IMR-90 (cell line): Measurements from ENCODE around the gene LUZP1. TPM values are rescaled to one million over a fixed set of nuclear protein-coding genes. Genes with fewer than 3 reads are reported as not detected.

Source experiments
- ATAC-seq: fragments of 200-7000 bp; cut with Tn5 transposase; 2 replicates; pipeline ENCODE4 v1.9.1; 2020; ENCODE audit warnings: low read depth, mild to moderate bottlenecking, moderate library complexity
- BruUV-seq: library from RNA; stranded (reverse); fragments of 400-500 nt; replicated peaks from 2 replicates; lab custom pipeline; 2021; lab: Mats Ljungman, UMichigan
- CTCF ChIA-PET: fragments of 300-600 bp; formaldehyde crosslinking; extraction: SDS; loops from one replicate; lab custom pipeline; 2021; ENCODE audit warnings: antibody characterized with exemption; lab: Yijun Ruan, JAX
- POLR2A ChIA-PET: fragments of 300-600 bp; sonication (Branson Sonifier 250); formaldehyde crosslinking; loops from one replicate; lab custom pipeline; 2022; ENCODE audit warnings: antibody characterized with exemption; ENCODE audit not compliant: unreplicated experiment; lab: Charles Lee
- DNase-seq: peaks from one replicate; pipeline ENCODE4 v3.0.0; 2013
- H2AFZ ChIP-seq: replicated peaks from 2 replicates; pipeline ENCODE3; 2013; ENCODE audit warnings: low read length, mild to moderate bottlenecking; ENCODE audit not compliant: poor library complexity
- H2AK5ac ChIP-seq: 2 replicates; pipeline ENCODE4 v1.6.1; 2013; ENCODE audit warnings: low read depth, low read length, inconsistent platforms
- H2AK9ac ChIP-seq: replicated peaks from 2 replicates; pipeline ENCODE3; 2013; ENCODE audit warnings: mild to moderate bottlenecking, low read depth, low read length, moderate library complexity; ENCODE audit not compliant: poor library complexity
- H2BK120ac ChIP-seq: 2 replicates; pipeline ENCODE4 v1.6.1; 2013; ENCODE audit warnings: low read depth, low read length, inconsistent platforms
- H2BK15ac ChIP-seq: 3 replicates; pipeline ENCODE4 v1.6.1; 2013; ENCODE audit warnings: low read depth, low read length, inconsistent platforms
- H2BK20ac ChIP-seq: 2 replicates; pipeline ENCODE4 v1.6.1; 2013; ENCODE audit warnings: low read depth, mild to moderate bottlenecking, inconsistent platforms, low read length, moderate library complexity
- H2BK5ac ChIP-seq: 2 replicates; pipeline ENCODE4 v1.6.1; 2013; ENCODE audit warnings: mild to moderate bottlenecking, low read depth, low read length, inconsistent platforms; ENCODE audit not compliant: poor library complexity, severe bottlenecking
- H3K14ac ChIP-seq: replicated peaks from 2 replicates; pipeline ENCODE4 v1.6.1; 2013; ENCODE audit warnings: low read depth, low read length, inconsistent platforms
- H3K18ac ChIP-seq: 2 replicates; pipeline ENCODE4 v1.6.1; 2013; ENCODE audit warnings: low read depth, low read length, control low read depth
- H3K23ac ChIP-seq: 2 replicates; pipeline ENCODE4 v1.6.1; 2013; ENCODE audit warnings: low read depth, low read length, inconsistent platforms
- H3K27ac ChIP-seq: 2 replicates; pipeline ENCODE4 v1.5.1; 2013; ENCODE audit warnings: mild to moderate bottlenecking, control low read depth, low read length; ENCODE audit not compliant: insufficient read depth
- H3K27me3 ChIP-seq: 2 replicates; pipeline ENCODE4 v1.6.1; 2013; ENCODE audit warnings: low read length; ENCODE audit not compliant: control insufficient read depth, insufficient read depth
- H3K36me3 ChIP-seq: 2 replicates; pipeline ENCODE4 v1.6.1; 2013; ENCODE audit warnings: low read length, mixed read lengths; ENCODE audit not compliant: control insufficient read depth, insufficient read depth
- H3K4ac ChIP-seq: 2 replicates; pipeline ENCODE4 v1.6.1; 2013; ENCODE audit warnings: low read depth, low read length, inconsistent platforms
- H3K4me1 ChIP-seq: 2 replicates; pipeline ENCODE4 v1.6.1; 2013; ENCODE audit warnings: low read length, mixed read lengths; ENCODE audit not compliant: control insufficient read depth, insufficient read depth
- H3K4me2 ChIP-seq: 2 replicates; pipeline ENCODE4 v1.6.1; 2013; ENCODE audit warnings: low read depth, mild to moderate bottlenecking, control low read depth, low read length, moderate library complexity
- H3K4me3 ChIP-seq: 2 replicates; pipeline ENCODE4 v1.5.1; 2013; ENCODE audit warnings: low read depth, mild to moderate bottlenecking, control low read depth, low read length, moderate library complexity; ENCODE audit not compliant: insufficient read depth
- H3K56ac ChIP-seq: 2 replicates; pipeline ENCODE4 v1.6.1; 2013; ENCODE audit warnings: low read length, inconsistent platforms; ENCODE audit not compliant: insufficient read depth; ENCODE audit errors: extremely low read depth
- H3K79me1 ChIP-seq, 2 experiments: 2 replicates each; pipeline ENCODE4 v1.6.1; 2013; ENCODE audit warnings: low read length in 2 of 2, inconsistent platforms in 1 of 2, low read depth in 1 of 2
- H3K9ac ChIP-seq: 2 replicates; pipeline ENCODE4 v1.6.1; 2013; ENCODE audit warnings: low read depth, low read length, control low read depth
- H3K9me1 ChIP-seq: 2 replicates; pipeline ENCODE4 v1.6.1; 2013; ENCODE audit warnings: low read length, inconsistent platforms; ENCODE audit not compliant: insufficient read depth
- H3K9me3 ChIP-seq: 2 replicates; pipeline ENCODE4 v1.6.1; 2013; ENCODE audit warnings: low read length; ENCODE audit not compliant: control insufficient read depth, insufficient read depth
- H4K20me1 ChIP-seq: 2 replicates; pipeline ENCODE4 v1.6.1; 2013; ENCODE audit warnings: low read length, inconsistent platforms; ENCODE audit not compliant: insufficient read depth
- H4K5ac ChIP-seq: 2 replicates; pipeline ENCODE4 v1.6.1; 2013; ENCODE audit warnings: mild to moderate bottlenecking, low read depth, low read length, control low read depth
- H4K8ac ChIP-seq, 2 experiments: 2 replicates each; pipeline ENCODE4 v1.6.1; 2013; ENCODE audit warnings: low read depth in 2 of 2, low read length in 2 of 2, control low read depth in 1 of 2, inconsistent platforms in 1 of 2
- H4K91ac ChIP-seq: 2 replicates; pipeline ENCODE4 v1.6.1; 2013; ENCODE audit warnings: low read depth, low read length, inconsistent platforms; ENCODE audit not compliant: insufficient read depth
- BHLHE40 ChIP-seq: fragments of 150-350 bp; IDR thresholded peaks from 2 replicates; pipeline ENCODE4 v1.6.1; 2016; ENCODE audit warnings: mild to moderate bottlenecking, low read depth, low read length
- FOS ChIP-seq: fragments of 150-350 bp; IDR thresholded peaks from 2 replicates; pipeline ENCODE4 v1.6.1; 2016; ENCODE audit warnings: low read depth, low read length
- NFE2L2 ChIP-seq: fragments of 150-350 bp; IDR thresholded peaks from 2 replicates; pipeline ENCODE4 v1.6.1; 2016; ENCODE audit warnings: low read depth, mild to moderate bottlenecking, low read length
- POLR2A ChIP-seq: IDR thresholded peaks from 2 replicates; pipeline ENCODE4 v1.6.1; 2012; ENCODE audit warnings: mild to moderate bottlenecking, low read depth, low read length
- RCOR1 ChIP-seq: IDR thresholded peaks from 2 replicates; pipeline ENCODE4 v1.6.1; 2012; ENCODE audit warnings: mild to moderate bottlenecking, low read length, improper control_type of control experiment; ENCODE audit not compliant: insufficient replicate concordance
- SMC3 ChIP-seq: fragments of 150-350 bp; IDR thresholded peaks from 2 replicates; pipeline ENCODE4 v1.6.1; 2016; ENCODE audit warnings: low read depth, mild to moderate bottlenecking, antibody characterized with exemption, low read length, moderate library complexity
- WGBS, 2 experiments: methylation state at CpG; one replicate each; pipeline versions ENCODE4 v1.1.5 to v1.1.7; 2013; ENCODE audit warnings: missing lambda C conversion rate in 2 of 2; ENCODE audit not compliant: insufficient read length in 1 of 2; ENCODE audit errors: extremely low coverage in 2 of 2; 5-methylcytosine and 5-hydroxymethylcytosine counted together
- dilution Hi-C: fragments of 300-500 bp; cut with HindIII; formaldehyde crosslinking; loops from one replicate; pipeline ENCODE4 v1.14.3; 2018; ENCODE audit warnings: low sequenced_read_pairs; ENCODE audit not compliant: unreplicated experiment
- in situ Hi-C: fragments of 300-500 bp; cut with MboI; formaldehyde crosslinking; loops from 3 replicates; pipeline ENCODE4 v1.14.3; 2019; ENCODE audit warnings: low sequenced_read_pairs, inconsistent platforms, mixed read lengths
- intact Hi-C: fragments of 100-400 bp; cut with micrococcal nuclease; formaldehyde crosslinking; loops from 2 replicates; pipeline ENCODE4 v1.10.0; 2022
- polyA plus RNA-seq, 3 experiments: library from polyadenylated mRNA; depleted of rRNA; stranded (reverse); fragments of >200 nt; gene quantifications; 2 replicates each; pipeline ENCODE4 v1.2.3, GENCODE V29; 2012; ENCODE audit warnings: low replicate concordance in 1 of 3
- total RNA-seq: library from RNA; depleted of rRNA; stranded (reverse); fragments of >200 nt; gene quantifications from 2 replicates; pipeline ENCODE4 v1.2.3, GENCODE V29; 2012
- TF ChIP-seq, protein P1 (sequence below): fragments of 150-350 bp; IDR thresholded peaks from 2 replicates; pipeline ENCODE4 v1.6.1; 2017; ENCODE audit warnings: mild to moderate bottlenecking, antibody characterized with exemption, low read length, low read depth

LUZP1 gene
- total and polyA plus RNA-seq, 2 of the 4 experiments (the other 2 are of a cell fraction), result 13.1 to 31.7 TPM

DNA sequence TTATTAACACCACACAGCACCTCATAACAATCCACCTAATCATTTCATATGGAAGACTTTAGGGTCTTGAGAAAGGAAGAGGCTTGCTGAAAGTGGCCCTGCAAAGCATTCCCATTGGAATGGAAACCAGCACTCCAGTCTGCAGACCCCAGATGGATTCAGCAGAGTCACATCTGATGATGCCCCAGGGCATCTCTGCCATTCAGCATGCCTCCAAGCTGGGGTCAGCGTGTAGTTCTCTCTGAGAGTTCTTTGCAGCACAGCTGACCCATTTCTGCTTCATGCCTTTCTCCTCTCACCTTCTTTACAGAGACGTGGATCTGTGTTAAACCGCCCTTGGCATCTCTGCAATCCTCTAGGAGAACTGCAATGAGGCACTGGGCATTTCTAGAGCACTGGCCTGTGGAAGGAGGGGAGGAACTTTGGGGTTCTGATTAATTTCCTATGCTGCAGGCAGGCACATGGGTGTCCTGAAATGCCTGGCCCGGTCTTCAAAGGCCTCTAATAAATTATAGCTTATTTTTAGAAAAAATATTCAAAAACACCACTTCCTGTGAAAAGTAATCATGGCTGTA lies 2.6 kb upstream of the LUZP1 start:
- H3K4me2 ChIP-seq, result no peak overlapping the region
- no peak overlapping the region for H2BK5ac ChIP-seq
- H3K9me3 ChIP-seq, result no peaks in the 10 kb centered on the region
- dilution Hi-C loops, result no loop called here
- peaks cover 1% of the 10 kb centered on the region; the same call in 1 of the 2 replicates for H3K9me1 ChIP-seq
- H4K91ac ChIP-seq, result 0 out of 2 replicates have a peak overlapping the region, but pooled peaks have one; percentile 33
- no peak overlapping the region for H3K56ac ChIP-seq
- H4K20me1 ChIP-seq, result peaks cover 20% of the 10 kb centered on the region
- DNase-seq, result no peak
- ChIA-PET POLR2A (no interaction called here), CTCF (no interaction called here)
- no peak overlapping the region for H2BK15ac ChIP-seq
- no peak overlapping the region for H4K5ac ChIP-seq
- ATAC-seq, result no peak
- peak overlapping the region; percentile 74 for H2AK9ac ChIP-seq
- in situ Hi-C loops, result no loop called here
- TF ChIP-seq NFE2L2 (no peak), SMC3 (no peak), POLR2A (no peak), BHLHE40 (no peak), FOS (no peak), RCOR1 (no peak)
- TF ChIP-seq, protein P1, sequence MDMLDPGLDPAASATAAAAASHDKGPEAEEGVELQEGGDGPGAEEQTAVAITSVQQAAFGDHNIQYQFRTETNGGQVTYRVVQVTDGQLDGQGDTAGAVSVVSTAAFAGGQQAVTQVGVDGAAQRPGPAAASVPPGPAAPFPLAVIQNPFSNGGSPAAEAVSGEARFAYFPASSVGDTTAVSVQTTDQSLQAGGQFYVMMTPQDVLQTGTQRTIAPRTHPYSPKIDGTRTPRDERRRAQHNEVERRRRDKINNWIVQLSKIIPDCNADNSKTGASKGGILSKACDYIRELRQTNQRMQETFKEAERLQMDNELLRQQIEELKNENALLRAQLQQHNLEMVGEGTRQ, result no peak
- H2AFZ ChIP-seq, result peak overlapping the region; percentile 54
- no peaks in the 10 kb centered on the region for H3K27me3 ChIP-seq
- intact Hi-C loops, result no loop called here
- no peak overlapping the region for H2BK20ac ChIP-seq
- 100% methylated on average over 1 of the region's 4 CpGs; no CpG with 5 or more reads in 1 of the 2 experiments for WGBS, 2 experiments
- no peak overlapping the region for H2AK5ac ChIP-seq
- no peak overlapping the region for H3K4me3 ChIP-seq
- H3K27ac ChIP-seq, result no peak overlapping the region
- no peak overlapping the region for H3K9ac ChIP-seq
- no peak overlapping the region for H4K8ac ChIP-seq
- H3K23ac ChIP-seq, result peak overlapping the region; percentile 5; the same call in 1 of the 2 replicates
- H3K4ac ChIP-seq, result peak overlapping the region; percentile 35
- no peak overlapping the region for H3K18ac ChIP-seq
- no peak overlapping the region for H3K14ac ChIP-seq
- peaks cover 5% of the 10 kb centered on the region for H3K4me1 ChIP-seq
- H3K79me1 ChIP-seq, result peaks cover 0 to 20% of the 10 kb centered on the region in 2 experiments; a peak in 2 of 4 replicates
- H2BK120ac ChIP-seq, result no peak overlapping the region
- no TSS peak for BruUV-seq
- H3K36me3 ChIP-seq, result no peaks in the 10 kb centered on the region
